ENCODE data around the gene RNF166.

- TF ChIP-seq SIN3A (IDR thresholded peaks at IDR 0.05; ENCODE audit: borderline replicate concordance, insufficient read depth, low read depth, low read length): no peak
- no peak for TF ChIP-seq POLR2AphosphoS5 (IDR thresholded peaks at IDR 0.05; ENCODE audit: low read depth, low read length)
- no peak for TF ChIP-seq CTCF (IDR thresholded peaks at IDR 0.05)
Observed at GRCh38 chr16:88749358-88749757, 43.1 kb upstream of the RNF166 start.
